Gastrocnemius medialis (tissue), 4 donors: Measurements from ENCODE around the gene SLC35B1.

ENCODE experiments used
- CTCF ChIP-seq, 5 experiments: fragments of 450-650 bp in 3 of 5; fragments of 200-600 bp in 2 of 5; sonication (generic) in 2 of 5; IDR thresholded peaks in 4 of 5; conservative IDR thresholded peaks in 1 of 5; 1 replicate in 4 of 5; 2 replicates in 1 of 5; pipeline ENCODE4 v1.5.1; 2016 to 2019; ENCODE audit warnings: antibody characterized with exemption in 5 of 5, mild to moderate bottlenecking in 3 of 5, moderate library complexity in 3 of 5
- POLR2A ChIP-seq, 2 donors: fragments of 450-650 bp; IDR thresholded peaks; one replicate each; pipeline ENCODE4 v1.6.1; 2017; ENCODE audit warnings: antibody characterized with exemption in 2 of 2, mild to moderate bottlenecking in 2 of 2, moderate library complexity in 2 of 2

DNA sequence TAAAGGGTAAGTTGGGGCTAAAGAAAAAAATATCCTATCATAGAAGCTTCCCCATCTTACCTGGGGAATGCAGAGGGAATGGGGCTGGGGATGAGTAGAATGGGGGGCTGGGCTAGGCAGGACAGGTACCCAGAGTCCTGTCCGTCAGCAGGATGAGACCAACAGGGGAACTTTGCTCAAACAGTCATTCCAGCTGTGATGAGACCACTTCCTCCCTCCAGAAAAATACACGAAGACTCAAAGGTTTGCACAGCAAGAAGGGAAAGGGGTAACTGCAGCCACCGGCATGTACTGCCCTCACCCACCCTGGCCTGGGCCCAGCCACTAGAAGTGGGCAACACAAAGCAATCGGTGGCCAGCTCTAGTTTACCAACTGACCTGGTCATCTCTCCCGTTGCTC, 20.7 kb upstream of the SLC35B1 start:
- TF ChIP-seq CTCF (IDR thresholded peaks at IDR 0.05 in 4 of 5, conservative IDR thresholded peaks at IDR 0.05 in 1 of 5), result no peak
- no peak for TF ChIP-seq POLR2A (IDR thresholded peaks at IDR 0.05)
